GM13977 (cell line): Measurements from ENCODE around the gene AMFR.
"Not testable (repeated sequence)": the region's sequence is repeated elsewhere in the genome, so short reads cannot be mapped to it uniquely, and the experiment has no call there.

Source experiments
- DNase-seq: peaks from one replicate; pipeline ENCODE4 v3.0.0; 2012; ENCODE audit warnings: low spot score
- in situ Hi-C: fragments of 300-500 bp; cut with MboI; formaldehyde crosslinking; loops from one replicate; pipeline ENCODE4 v1.12.0; 2022; ENCODE audit warnings: low sequenced_read_pairs, low pct_unique_long_range_greater_than_20kb, mixed read lengths, inconsistent platforms; ENCODE audit not compliant: unreplicated experiment
- TF ChIP-seq, protein P1 (sequence below): IDR thresholded peaks from 2 replicates; pipeline ENCODE4 v1.5.1; 2012; ENCODE audit warnings: mild to moderate bottlenecking, control low read depth; ENCODE audit not compliant: insufficient read depth; ENCODE audit errors: extremely low read depth, missing control alignments

AMFR gene

DNA sequence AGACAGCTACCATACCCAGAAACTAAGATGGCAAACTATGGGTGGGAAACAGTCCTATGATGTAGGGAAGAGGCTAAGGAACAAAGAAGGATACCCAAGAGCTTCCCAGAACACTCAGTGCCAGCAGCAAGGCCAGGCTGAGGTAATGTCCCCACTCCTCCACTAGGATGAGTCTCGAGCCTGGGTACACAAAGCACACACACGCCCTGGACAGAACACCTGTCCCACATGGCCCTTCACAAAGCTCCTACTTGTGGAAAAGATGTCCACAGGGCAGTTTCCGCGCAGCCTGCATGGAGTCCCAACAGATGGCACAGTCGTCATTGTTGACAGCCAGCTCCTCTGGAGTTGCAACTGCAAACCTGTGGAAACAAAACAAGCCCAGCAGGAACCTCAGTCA lies 23.9 kb downstream of the AMFR start:
- no peak for DNase-seq
- in situ Hi-C loops, result no loop called here

DNA sequence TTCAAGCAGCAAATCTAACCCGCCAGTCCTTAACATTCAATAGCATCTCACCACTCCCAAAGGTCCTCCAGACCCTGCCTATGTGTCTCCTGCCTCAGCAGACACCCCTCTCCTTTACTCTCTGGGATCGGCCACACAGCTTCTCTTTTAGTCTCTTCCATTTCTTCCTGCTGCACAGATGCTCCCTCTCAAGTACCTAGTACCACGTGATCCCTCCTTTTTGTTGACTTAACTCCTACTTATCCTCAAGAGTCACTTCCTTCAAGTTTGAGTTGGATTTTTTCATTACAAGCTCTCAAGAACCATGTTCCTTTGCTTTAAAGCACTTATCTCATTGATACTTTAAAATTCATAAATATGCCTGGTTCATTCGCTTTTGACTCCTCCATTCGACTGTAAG lies 24.9 kb downstream of the AMFR start:
- in situ Hi-C loops, result no loop called here
- TF ChIP-seq, protein P1, sequence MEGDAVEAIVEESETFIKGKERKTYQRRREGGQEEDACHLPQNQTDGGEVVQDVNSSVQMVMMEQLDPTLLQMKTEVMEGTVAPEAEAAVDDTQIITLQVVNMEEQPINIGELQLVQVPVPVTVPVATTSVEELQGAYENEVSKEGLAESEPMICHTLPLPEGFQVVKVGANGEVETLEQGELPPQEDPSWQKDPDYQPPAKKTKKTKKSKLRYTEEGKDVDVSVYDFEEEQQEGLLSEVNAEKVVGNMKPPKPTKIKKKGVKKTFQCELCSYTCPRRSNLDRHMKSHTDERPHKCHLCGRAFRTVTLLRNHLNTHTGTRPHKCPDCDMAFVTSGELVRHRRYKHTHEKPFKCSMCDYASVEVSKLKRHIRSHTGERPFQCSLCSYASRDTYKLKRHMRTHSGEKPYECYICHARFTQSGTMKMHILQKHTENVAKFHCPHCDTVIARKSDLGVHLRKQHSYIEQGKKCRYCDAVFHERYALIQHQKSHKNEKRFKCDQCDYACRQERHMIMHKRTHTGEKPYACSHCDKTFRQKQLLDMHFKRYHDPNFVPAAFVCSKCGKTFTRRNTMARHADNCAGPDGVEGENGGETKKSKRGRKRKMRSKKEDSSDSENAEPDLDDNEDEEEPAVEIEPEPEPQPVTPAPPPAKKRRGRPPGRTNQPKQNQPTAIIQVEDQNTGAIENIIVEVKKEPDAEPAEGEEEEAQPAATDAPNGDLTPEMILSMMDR, result no peak
- no peak for DNase-seq

More for the DNA sequence above, 23.9 kb downstream of the AMFR start:
- TF ChIP-seq, protein P1, result peak; percentile 39

DNA sequence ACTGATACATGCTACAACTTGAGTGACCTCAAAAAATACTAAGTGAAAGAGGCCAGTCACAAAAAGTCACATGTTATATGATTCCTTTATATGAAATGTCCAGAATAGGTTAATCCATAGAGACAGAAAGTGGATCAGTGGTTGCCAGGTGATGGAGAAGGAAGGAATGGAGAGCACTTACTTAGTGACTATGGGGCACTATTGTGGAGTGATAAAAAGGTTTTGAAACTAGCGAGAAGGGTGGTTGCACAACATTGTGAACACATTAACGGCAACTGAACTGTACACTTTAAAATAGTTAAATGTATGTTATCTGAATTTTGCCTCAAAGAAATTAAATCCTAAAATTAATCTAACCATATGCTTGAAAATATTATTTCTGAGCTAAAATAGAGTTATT lies 25.9 kb downstream of the AMFR start:
- no peak for DNase-seq
- in situ Hi-C loops, result no loop called here
- TF ChIP-seq, protein P1, result no peak

DNA sequence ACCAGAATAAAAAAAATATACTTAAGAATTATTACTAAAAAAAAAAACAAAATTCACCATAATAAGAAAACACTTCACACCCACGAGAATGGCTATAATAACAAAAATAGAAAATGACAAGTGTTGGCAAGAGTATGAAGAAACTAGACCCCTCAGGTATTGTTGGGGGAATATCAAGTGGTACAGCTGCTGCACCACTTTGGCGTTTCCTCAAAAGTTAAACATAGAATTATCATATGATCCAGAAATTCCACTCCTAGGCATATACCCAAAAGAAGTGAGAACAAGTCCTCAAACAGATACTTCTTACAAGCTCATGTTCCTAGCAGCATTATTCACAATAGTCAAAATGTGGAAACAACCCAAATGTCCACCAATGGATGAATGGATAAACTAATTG lies 26.3 kb downstream of the AMFR start:
- no peak for DNase-seq
- TF ChIP-seq, protein P1, result no peak
- in situ Hi-C loops, result no loop called here

DNA sequence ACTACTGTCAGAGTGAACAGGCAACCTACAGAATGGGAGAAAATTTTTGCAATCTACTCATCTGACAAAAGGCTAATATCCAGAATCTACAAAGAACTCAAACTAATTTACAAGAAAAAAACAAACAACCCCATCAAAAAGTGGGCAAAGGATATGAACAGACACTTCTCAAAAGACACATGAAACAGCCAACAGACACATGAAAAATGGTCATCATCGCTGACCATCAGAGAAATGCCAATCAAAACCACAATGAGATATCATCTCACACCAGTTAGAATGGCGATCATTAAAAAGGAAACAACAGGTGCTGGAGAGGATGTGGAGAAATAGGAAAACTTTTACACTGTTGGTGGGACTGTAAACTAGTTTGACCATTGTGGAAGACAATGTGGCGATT lies 28.6 kb downstream of the AMFR start:
- in situ Hi-C loops, DNase-seq: not testable (repeated sequence)

DNA sequence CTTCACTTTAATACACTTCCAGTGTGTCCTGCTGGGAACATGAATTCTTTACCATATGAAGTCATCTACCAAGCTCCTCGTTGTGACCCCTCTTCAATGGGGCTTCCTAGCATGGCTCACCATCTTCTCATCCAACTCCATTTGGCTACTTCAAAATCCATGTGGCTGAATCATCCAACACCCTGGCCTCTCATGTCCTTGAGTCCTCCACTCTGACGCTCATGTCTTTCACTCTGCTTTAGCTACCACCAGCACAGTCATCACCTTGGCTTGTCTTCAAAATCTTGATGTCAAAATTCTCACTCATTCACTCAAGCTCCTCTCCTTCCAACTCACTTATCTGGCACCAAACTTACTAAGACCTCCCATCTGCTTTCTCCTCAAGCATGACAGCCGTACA lies 35.8 kb downstream of the AMFR start:
- TF ChIP-seq, protein P1, result no peak
- in situ Hi-C loops, result no loop called here
- no peak for DNase-seq

DNA sequence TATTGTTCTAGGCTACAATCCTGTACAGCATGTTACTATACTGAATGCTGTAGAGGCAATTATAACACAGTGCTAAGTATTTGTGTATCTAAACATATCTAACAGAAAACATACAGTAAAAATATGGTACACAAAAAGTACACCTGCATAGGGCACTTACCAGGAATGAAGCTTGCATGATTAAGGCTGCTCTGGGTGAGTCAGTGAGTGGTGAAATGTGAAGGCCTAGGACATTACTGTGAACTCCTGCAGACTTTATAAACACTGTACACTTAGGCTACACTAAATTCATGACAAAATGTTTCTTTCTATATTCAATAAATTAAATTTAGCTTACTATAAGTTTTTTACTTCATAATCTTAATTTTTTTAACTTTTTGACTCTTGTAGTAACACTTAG lies 37.1 kb downstream of the AMFR start:
- TF ChIP-seq, protein P1, result no peak
- in situ Hi-C loops, result no loop called here

DNA sequence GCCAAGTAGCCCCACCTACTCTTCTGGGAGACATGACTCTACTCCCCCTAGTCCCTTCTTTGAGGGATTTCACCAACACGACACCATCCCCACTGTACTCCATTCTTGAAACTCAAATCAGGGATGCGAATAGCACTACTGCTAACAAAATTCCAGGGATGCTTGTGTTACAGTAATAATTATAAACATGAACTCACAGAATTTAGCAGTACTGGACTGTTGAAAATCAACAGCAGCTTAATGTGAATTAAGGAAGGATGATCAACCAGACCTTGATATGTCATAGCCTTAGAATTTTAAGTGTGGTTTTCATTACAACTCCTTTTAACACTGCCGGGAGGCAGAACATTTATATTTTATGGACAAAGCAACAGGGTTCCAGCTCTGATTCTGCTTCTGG lies 37.9 kb downstream of the AMFR start:
- in situ Hi-C loops, result no loop called here
- TF ChIP-seq, protein P1, result no peak
- DNase-seq, result no peak

More for the DNA sequence above, 37.1 kb downstream of the AMFR start:
- no peak for DNase-seq
